Keratinocyte (primary cell): ENCODE measurements around the gene TFF3.

Experiments
- CTCF ChIP-seq, 3 experiments: IDR thresholded peaks in 1 of 3; conservative IDR thresholded peaks in 1 of 3; optimal IDR thresholded peaks in 1 of 3; 2 replicates in 2 of 3; 3 replicates in 1 of 3; pipeline versions ENCODE3 to v1.5.1; 2011; ENCODE audit warnings: low read length in 3 of 3, mild to moderate bottlenecking in 3 of 3, moderate library complexity in 2 of 3, control low read depth in 1 of 3, inconsistent platforms in 1 of 3; ENCODE audit not compliant: insufficient read depth in 2 of 3; ENCODE audit errors: extremely low read depth in 1 of 3
- EZH2 ChIP-seq: IDR thresholded peaks from one replicate; pipeline ENCODE4 v1.6.1; 2012; ENCODE audit warnings: inconsistent platforms, mild to moderate bottlenecking, low read length, moderate library complexity

- no peak for TF ChIP-seq CTCF (optimal IDR thresholded peaks at IDR 0.05 in 1 of 3, IDR thresholded peaks at IDR 0.05 in 1 of 3, conservative IDR thresholded peaks at IDR 0.05 in 1 of 3; ENCODE audit: extremely low read depth in 1 of 3, insufficient read depth in 2 of 3, low read length in 3 of 3)
- no peak for TF ChIP-seq EZH2
Observed at GRCh38 chr21:42321231-42321630, 6.0 kb upstream of the TFF3 start.
